ENCODE results near the gene CDC42BPG.

CDC42BPG gene

GRCh38 chr11:64787526-64788320 lies 56.7 kb downstream of the CDC42BPG start:
- TF ChIP-seq CTCF (IDR thresholded peaks at IDR 0.05; ENCODE audit: low read length, missing control alignments), result peak; percentile 86
- peak; percentile 64 for DNase-seq (ENCODE audit: low read depth)
- no peak overlapping the region for H3K4me3 ChIP-seq (replicated peaks; ENCODE audit: low read depth, low read length)

GRCh38 chr11:64786308-64786707 lies 58.1 kb downstream of the CDC42BPG start:
- TF ChIP-seq CTCF (IDR thresholded peaks at IDR 0.05; ENCODE audit: low read length, missing control alignments), result no peak
- H3K4me3 ChIP-seq (replicated peaks; ENCODE audit: low read depth, low read length), result no peak overlapping the region
- DNase-seq (ENCODE audit: low read depth), result no peak

DNA sequence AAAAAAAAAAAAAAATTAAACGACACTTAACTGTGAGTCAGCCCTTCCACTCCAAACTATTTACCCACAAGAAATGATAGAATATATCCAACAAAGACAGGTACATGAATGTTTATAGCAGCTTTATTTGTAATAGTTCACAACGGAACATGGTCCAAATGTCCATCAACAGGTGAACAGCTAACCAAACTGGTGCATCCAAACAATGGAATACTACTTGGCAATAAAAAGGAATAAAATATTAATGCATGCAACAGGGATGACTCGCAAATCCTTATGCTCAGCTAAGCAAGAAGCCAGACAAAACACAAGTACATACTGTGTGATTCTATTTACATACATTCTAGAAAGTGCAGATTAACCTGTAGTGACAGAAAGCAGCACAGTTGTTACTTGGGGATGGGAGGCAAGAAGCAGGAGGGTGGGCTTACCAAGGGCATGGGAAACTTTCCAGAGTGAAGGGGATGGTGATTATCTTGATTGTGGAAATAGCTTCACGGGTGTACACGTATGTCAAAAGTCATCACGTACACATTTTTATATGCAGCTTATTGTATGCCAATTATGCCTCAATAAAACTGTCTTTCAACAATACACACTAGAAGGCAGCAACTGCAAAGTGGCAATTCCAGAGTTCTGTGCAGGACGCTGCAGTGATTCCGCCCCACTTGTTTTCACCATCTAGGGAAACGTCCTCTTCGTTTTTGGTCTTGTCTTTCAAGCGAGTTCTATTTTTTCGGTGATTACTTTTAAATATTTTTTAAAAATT lies 59.5 kb downstream of the CDC42BPG start:
- DNase-seq (ENCODE audit: low read depth), result no peak
- TF ChIP-seq CTCF (IDR thresholded peaks at IDR 0.05; ENCODE audit: low read length, missing control alignments), result no peak
- no peak overlapping the region for H3K4me3 ChIP-seq (replicated peaks; ENCODE audit: low read depth, low read length)

- DNase-seq (ENCODE audit: low read depth), result peak; percentile 100
- H3K4me3 ChIP-seq (replicated peaks; ENCODE audit: low read depth, low read length), result peak within 1 kb of the TSS; percentile 90
- no peak for TF ChIP-seq CTCF (IDR thresholded peaks at IDR 0.05; ENCODE audit: low read length, missing control alignments)
Measured at GRCh38 chr11:64778473-64779298, 65.8 kb downstream of the CDC42BPG start, which contains the start of gene SF1. TSS of gene SF1 (minus strand) at chr11:64778542. CDS start at chr11:64778392, 150 bp downstream.

- peak overlapping the region; percentile 90 for H3K4me3 ChIP-seq (replicated peaks; ENCODE audit: low read depth, low read length)
- TF ChIP-seq CTCF (IDR thresholded peaks at IDR 0.05; ENCODE audit: low read length, missing control alignments), result no peak
- DNase-seq (ENCODE audit: low read depth), result no peak
Measured at GRCh38 chr11:64778223-64778472, 66.3 kb downstream of the CDC42BPG start.

DNA sequence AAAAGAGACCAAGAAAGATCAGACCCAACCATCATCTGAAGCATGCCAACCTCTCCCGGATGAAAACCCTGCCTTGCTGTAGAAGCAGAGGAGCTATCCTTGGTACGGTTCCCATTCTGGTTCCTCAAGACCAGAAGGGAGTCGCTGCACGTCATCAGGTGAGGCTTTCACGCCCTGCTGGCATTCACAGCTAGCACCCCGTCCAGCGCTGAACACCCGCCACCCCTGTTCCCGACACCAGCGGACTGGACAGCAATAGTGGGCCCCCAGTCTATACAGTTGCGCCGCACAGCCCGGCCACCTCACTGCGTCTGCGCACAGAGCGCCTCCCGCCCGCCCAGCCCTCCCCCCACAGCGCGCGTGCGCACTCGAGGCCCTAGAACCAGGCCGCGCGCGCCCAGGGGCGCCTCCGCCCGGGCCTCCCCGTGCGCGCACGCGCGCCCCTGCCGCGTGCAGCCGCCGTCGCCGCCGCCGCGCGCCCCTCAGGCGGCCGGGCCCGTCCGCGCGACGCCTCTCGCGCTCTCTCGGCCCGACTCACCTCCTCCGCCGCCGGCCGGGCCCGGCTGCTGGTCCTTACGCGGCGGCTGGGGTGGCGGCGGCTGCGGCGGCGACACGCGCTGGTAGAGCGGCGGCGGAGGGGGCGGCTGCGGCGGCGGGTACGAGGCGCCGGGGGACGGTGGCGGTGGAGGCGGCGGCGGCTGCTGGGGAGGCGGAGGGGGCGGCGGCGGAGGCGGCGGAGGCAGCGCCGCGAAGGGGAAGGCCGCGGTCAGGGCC lies 66.8 kb downstream of the CDC42BPG start:
- DNase-seq (ENCODE audit: low read depth), result peak; percentile 81
- peak overlapping the region; percentile 90 for H3K4me3 ChIP-seq (replicated peaks; ENCODE audit: low read depth, low read length)
- no peak for TF ChIP-seq CTCF (IDR thresholded peaks at IDR 0.05; ENCODE audit: low read length, missing control alignments)
